COLO668 (cell line): ENCODE measurements around the gene CDK11A.
A peak's percentile ranks its signal among the peaks of the same experiment; 100 is the strongest.
"Not testable (repeated sequence)": the region's sequence is repeated elsewhere in the genome, so short reads cannot be mapped to it uniquely, and the experiment has no call there.

Experiments used
- DNase-seq: peaks from one replicate; lab custom pipeline; 2025; ENCODE audit not compliant: unreplicated experiment; lab: John Stamatoyannopoulos, UW

The CDK11A gene

DNA sequence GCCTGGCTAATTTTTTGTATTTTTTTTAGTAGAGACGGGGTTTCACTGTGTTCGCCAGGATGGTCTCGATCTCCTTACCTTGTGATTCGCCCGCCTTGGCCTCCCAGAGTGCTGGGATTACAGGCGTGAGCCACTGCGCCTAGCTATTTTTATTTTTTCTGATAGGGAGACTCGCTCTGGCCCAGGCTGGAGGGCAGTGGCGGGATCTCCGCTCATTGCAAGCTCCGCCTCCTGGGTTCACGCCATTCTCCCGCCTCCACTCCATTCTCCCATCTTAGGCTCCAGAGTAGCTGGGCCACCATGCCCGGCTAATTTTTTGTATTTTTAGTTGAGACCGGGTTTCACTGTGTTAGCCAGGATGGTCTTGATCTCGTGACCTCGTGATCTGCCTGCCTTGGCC is 1.9 kb upstream of the CDK11A start:
- DNase-seq: not testable (repeated sequence)

GRCh38 chr1:1721201-1721600 is 3.0 kb downstream of the CDK11A start:
- DNase-seq: no peak

GRCh38 chr1:1715109-1715883 is 8.9 kb downstream of the CDK11A start:
- not testable (repeated sequence) for DNase-seq

DNA sequence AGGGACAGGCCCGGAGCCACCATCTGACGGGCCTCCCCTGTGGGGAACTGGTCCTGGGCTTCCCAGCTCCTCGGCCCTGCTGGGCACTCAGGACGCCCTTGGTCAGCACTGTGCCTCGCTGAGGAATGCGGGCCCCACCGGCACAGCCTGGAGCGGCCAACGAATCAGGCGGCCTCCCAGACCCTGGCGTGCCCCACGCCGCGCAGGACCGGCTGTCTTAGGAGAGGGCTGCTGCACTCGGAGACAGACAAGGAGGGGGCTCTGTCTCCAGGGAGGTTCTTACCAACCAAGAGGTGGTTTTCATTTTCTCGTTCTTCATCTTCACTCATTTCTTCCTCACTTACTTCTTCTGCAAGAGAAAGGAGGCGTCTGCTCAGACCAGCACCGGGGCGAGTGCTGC is 16.3 kb downstream of the CDK11A start:
- not testable (repeated sequence) for DNase-seq

GRCh38 chr1:1707241-1707640 is 16.9 kb downstream of the CDK11A start:
- not testable (repeated sequence) for DNase-seq

DNA sequence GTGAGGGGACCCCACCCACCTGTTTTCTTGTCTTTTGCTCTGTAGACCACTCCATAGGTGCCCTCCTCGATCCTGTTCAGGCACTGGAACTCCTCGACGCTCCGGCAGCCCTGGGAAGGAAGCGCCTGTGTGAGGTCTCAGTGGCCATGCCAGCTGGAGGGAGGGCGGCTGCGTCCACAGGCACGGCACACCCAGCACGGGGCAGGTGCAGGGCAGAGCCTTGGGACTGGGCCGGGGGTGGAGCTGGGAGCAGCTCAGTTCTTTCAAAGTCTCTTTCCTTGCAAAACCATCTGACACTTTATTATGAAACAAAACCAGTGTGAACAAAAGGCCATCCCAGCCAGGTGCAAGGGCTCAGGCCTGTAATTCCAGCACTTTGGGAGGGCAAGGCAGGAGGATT is 18.5 kb downstream of the CDK11A start:
- not testable (repeated sequence) for DNase-seq

GRCh38 chr1:1704284-1704957 is 19.7 kb downstream of the CDK11A start:
- DNase-seq: not testable (repeated sequence)

- DNase-seq: no peak
These were observed 20.4 kb downstream of the CDK11A start for GRCh38 chr1:1703796-1704195.

- not testable (repeated sequence) for DNase-seq
These were observed 21.7 kb downstream of the CDK11A start for GRCh38 chr1:1702506-1702905.

DNA sequence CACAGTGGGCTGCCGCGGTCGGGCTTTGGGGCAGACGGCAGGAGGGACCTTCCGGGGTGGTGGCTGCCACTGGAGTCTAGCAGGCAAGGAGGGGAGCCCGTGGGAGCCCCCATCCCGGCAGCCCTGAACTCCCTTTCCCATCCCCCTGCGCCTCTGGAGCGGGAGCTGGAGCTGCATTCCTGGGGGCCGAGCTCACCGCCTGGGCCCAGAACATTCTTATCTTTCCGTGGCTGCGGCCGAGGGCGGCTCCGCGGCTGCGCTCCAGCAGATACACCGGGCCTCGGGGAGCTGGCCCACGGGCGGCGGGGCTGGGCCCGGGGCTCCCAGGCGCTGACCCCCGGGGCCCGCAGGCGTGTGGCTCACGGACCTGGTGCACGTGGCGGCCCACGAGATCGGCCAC is 23.6 kb downstream of the CDK11A start:
- not testable (repeated sequence) for DNase-seq

GRCh38 chr1:1700067-1700466 is 24.1 kb downstream of the CDK11A start:
- DNase-seq: not testable (repeated sequence)

GRCh38 chr1:1699061-1699460 is 25.1 kb downstream of the CDK11A start:
- DNase-seq: not testable (repeated sequence)

DNA sequence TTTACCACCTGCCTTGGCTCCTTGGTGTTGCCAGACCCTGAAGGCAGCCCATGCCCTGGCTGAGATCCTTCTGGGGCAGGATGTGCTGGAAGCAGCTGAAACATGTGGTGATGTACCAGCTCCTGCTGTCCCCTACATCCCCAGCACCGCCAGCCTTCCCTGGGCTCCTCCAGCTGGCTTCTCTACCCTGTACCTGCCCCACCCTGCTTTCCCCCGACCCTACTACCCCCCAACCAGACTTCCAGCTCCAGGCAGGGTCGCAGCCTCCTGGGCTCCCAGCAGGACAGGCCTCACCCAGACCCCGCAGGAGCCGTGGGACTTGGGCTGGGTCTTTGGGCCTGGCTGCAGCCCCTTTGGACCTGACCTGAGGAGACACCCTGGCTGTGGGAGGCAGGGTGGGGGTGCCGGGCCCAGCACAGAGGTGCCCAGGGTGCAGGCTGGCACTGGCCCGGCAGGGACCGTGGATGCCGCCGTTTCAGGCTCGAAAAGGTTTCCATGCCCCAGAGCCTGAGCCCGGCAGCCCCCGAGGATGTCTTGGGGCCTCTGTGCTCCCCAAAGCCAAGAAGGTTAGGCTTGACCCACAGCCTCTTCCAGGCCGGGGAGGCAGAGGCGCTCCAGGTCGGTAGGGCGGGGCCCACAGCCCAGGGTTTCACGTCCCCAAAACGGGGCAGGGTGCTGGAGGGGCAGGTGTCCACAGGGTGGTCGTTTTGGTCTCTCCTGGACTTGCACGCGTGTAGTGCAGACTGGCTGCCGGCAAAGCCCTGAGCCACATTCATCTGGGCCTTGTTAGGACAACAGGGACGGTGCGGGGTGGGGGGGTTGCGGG is 26.6 kb downstream of the CDK11A start:
- DNase-seq: not testable (repeated sequence)

- DNase-seq: not testable (repeated sequence)
These were observed 27.5 kb downstream of the CDK11A start for GRCh38 chr1:1696431-1697357.

- DNase-seq: peak; percentile 98
These were observed 31.2 kb downstream of the CDK11A start, which contains the start of gene SLC35E2B for GRCh38 chr1:1692714-1693647. Gene SLC35E2B (minus strand): TSS chr1:1692795. CDS start chr1:1676699, 16,096 bp downstream.

GRCh38 chr1:1692324-1692713 is 31.8 kb downstream of the CDK11A start:
- DNase-seq: peak; percentile 95

GRCh38 chr1:1691443-1691842 is 32.7 kb downstream of the CDK11A start:
- not testable (repeated sequence) for DNase-seq

GRCh38 chr1:1689526-1689925 is 34.6 kb downstream of the CDK11A start:
- not testable (repeated sequence) for DNase-seq

DNA sequence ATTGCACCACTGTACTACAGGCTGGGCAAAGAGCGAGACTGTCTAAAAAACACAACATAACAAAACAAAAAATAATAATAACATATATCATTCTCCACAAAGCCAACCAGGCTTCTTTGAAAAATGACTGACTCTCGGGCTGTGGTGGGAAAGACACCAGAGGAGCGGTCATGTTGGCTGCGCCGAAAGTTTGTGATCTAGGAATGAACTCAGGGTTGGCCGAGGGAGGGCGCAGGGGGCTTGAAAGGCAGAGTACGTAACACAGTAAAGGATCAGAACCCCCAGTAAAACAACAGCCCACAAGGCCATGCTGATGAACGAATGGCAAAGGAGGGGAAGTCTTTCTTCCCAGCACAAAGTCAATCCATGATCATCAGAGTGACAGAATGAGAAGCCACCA is 36.3 kb downstream of the CDK11A start:
- DNase-seq: no peak
